ENCODE results near the gene ACY1. TPM values are rescaled to one million over a fixed set of nuclear protein-coding genes. Genes with fewer than 3 reads are reported as not detected.

ACY1 gene
- total RNA-seq, 4 donors from 2014 or later: 10.6 to 21.4 (median 19.5) TPM

- Histone ChIP-seq H3K9me3 (no peaks in the 10 kb centered on the region), H3K36me3 (peaks cover 0 to 13% of the 10 kb centered on the region in 2 donors), H3K4me3 (no peak overlapping the region), H3K27ac (no peak overlapping the region), H3K4me1 (peaks cover 0 to 30% (median 12%) of the 10 kb centered on the region in 3 donors), H3K27me3 (peaks cover 32% of the 10 kb centered on the region)
- WGBS, 2 donors (ENCODE audit: low coverage in 1 of 2): 42 to 46% methylated on average over 4 of the region's 7 CpGs
- TF ChIP-seq POLR2A (IDR thresholded peaks at IDR 0.05): no peak
- TF ChIP-seq CTCF (IDR thresholded peaks at IDR 0.05): no peak
- TF ChIP-seq EP300 (IDR thresholded peaks at IDR 0.05): no peak
- no peak for TF ChIP-seq POLR2AphosphoS5 (IDR thresholded peaks at IDR 0.05)
- ATAC-seq: no peak
These were observed 15.4 kb downstream of the ACY1 start for GRCh38 chr3:51998774-51999173.

- Histone ChIP-seq H3K27me3 (peaks cover 32% of the 10 kb centered on the region), H3K9me3 (no peaks in the 10 kb centered on the region), H3K36me3 (peaks cover 0 to 2% of the 10 kb centered on the region in 2 donors), H3K4me3 (no peak overlapping the region), H3K4me1 (peaks cover 0 to 29% (median 4%) of the 10 kb centered on the region in 3 donors), H3K27ac (no peak overlapping the region)
- WGBS, 2 donors (ENCODE audit: low coverage in 1 of 2): 53% methylated on average over 2 of the region's 2 CpGs; no CpG with 5 or more reads in 1 of the 2 donors
- no peak for ATAC-seq
- TF ChIP-seq POLR2A (IDR thresholded peaks at IDR 0.05) (no peak), CTCF (IDR thresholded peaks at IDR 0.05) (no peak), POLR2AphosphoS5 (IDR thresholded peaks at IDR 0.05) (no peak), EP300 (IDR thresholded peaks at IDR 0.05) (no peak)
These were observed 16.5 kb downstream of the ACY1 start for GRCh38 chr3:51999846-52000245.

DNA sequence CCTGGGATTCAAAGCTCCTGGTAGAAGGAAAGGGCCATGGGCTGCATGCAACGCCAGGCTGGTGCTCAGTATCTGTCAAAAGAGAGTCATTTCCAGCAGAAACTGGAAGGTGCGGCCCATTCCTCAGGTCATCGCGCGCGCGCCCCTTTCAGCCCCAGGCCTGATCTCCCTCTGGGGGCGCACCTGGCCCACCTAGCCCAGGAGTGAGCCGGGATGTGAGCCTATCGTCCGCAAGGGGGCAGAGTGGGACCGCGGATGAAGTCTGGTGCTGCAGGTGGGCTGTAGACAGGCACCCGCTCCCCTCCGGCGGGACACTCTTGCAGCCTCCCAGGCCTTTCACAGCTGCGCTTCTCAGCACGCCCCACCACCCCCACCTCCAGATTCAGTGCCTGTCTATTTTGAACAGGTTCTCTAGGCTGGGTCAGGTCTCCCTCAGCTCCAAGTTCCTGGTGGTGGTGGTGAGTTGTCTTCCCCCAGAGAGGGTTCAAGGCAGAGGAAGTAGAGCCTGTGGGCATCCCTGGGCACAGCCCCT lies 18.2 kb downstream of the ACY1 start:
- H3K36me3 ChIP-seq: no peaks in the 10 kb centered on the region
- peaks cover 0 to 34% (median 12%) of the 10 kb centered on the region in 3 donors for H3K4me1 ChIP-seq
- no peak for TF ChIP-seq EP300 (IDR thresholded peaks at IDR 0.05)
- TF ChIP-seq POLR2AphosphoS5 (IDR thresholded peaks at IDR 0.05): no peak
- TF ChIP-seq POLR2A (IDR thresholded peaks at IDR 0.05): no peak
- peak in 3 of 4 experiments; percentile 93 to 95 (median 93) for TF ChIP-seq CTCF (IDR thresholded peaks at IDR 0.05)
- H3K27me3 ChIP-seq: peaks cover 32% of the 10 kb centered on the region
- no peak overlapping the region for H3K4me3 ChIP-seq
- H3K27ac ChIP-seq: no peak overlapping the region
- H3K9me3 ChIP-seq: no peaks in the 10 kb centered on the region
- 1% methylated on average over 7 to 18 of the region's 18 CpGs for WGBS, 2 donors (ENCODE audit: low coverage in 1 of 2)
- ATAC-seq: peak; percentile 71

GRCh38 chr3:52002748-52003147 lies 19.4 kb downstream of the ACY1 start:
- Histone ChIP-seq H3K27ac (no peak overlapping the region), H3K9me3 (no peaks in the 10 kb centered on the region), H3K27me3 (peaks cover 31% of the 10 kb centered on the region), H3K4me3 (no peak overlapping the region), H3K36me3 (no peaks in the 10 kb centered on the region), H3K4me1 (peaks cover 0 to 36% (median 12%) of the 10 kb centered on the region in 3 donors)
- no peak for TF ChIP-seq POLR2AphosphoS5 (IDR thresholded peaks at IDR 0.05)
- no peak for TF ChIP-seq POLR2A (IDR thresholded peaks at IDR 0.05)
- TF ChIP-seq CTCF (IDR thresholded peaks at IDR 0.05): no peak
- no peak for TF ChIP-seq EP300 (IDR thresholded peaks at IDR 0.05)
- WGBS, 2 donors (ENCODE audit: low coverage in 1 of 2): 47 to 70% methylated on average over 3 to 5 of the region's 6 CpGs
- no peak for ATAC-seq

DNA sequence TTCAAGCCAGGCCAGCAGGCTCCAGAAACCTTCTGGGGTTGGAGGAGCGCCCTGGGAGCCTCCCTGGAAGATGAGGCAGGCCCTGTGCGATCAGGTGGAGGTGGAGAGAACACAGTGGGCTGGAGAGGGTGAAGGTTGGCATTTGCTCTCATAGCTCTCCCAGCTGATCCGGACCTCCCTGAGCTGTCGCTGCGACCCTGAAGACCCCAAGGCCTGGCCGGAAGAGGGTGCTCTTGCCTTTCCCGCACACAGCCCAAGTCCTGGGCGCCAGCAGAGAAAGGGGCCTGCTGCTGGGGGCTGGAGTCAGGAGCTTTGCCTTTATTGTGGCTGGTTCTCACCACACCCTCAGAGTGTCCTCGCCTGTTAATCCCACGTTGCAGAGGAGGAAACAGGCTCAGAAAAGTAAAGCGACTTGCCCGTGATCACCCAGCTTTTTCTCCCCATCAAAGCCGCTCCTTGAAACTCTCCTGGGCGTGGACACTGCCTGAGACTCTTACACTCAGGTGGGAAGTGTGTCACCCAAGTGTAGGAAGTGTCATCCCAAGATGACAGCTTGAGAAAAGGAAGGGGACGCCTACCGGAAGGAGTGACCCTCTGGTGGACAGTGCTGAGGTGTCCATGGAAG lies 20.9 kb downstream of the ACY1 start:
- no peak for ATAC-seq
- H3K4me3 ChIP-seq: no peak overlapping the region
- TF ChIP-seq CTCF (IDR thresholded peaks at IDR 0.05) (peak in 3 of 4 experiments; percentile 29 to 64 (median 44)), EP300 (IDR thresholded peaks at IDR 0.05) (no peak)
- peak overlapping the region in 1 of 4 donors; percentile 49 for H3K27ac ChIP-seq
- WGBS, 2 donors (ENCODE audit: low coverage in 1 of 2): 72% methylated on average over 3 of the region's 16 CpGs; no CpG with 5 or more reads in 1 of the 2 donors
- peaks cover 0 to 36% (median 12%) of the 10 kb centered on the region in 3 donors for H3K4me1 ChIP-seq
- peaks cover 16% of the 10 kb centered on the region for H3K27me3 ChIP-seq
- H3K36me3 ChIP-seq: no peaks in the 10 kb centered on the region
- H3K9me3 ChIP-seq: no peaks in the 10 kb centered on the region
